A673 (cell line): ENCODE results near the gene FAM83F. TPM values are rescaled to one million over a fixed set of nuclear protein-coding genes. Genes with fewer than 3 reads are reported as not detected.
"Not testable (repeated sequence)": the region's sequence is repeated elsewhere in the genome, so short reads cannot be mapped to it uniquely, and the experiment has no call there.

ENCODE experiments used
- BruUV-seq: library from RNA; stranded (reverse); fragments of 400-500 nt; replicated peaks from 2 replicates; lab custom pipeline; 2021; lab: Mats Ljungman, UMichigan
- CTCF ChIA-PET: fragments of 300-600 bp; sonication (Branson Sonifier 250); formaldehyde crosslinking; loops from one replicate; lab custom pipeline; 2022; ENCODE audit warnings: antibody characterized with exemption; lab: Charles Lee
- POLR2A ChIA-PET: fragments of 300-600 bp; sonication (Branson Sonifier 250); formaldehyde crosslinking; loops from one replicate; lab custom pipeline; 2022; ENCODE audit warnings: antibody characterized with exemption; ENCODE audit not compliant: low non-redundant PET; lab: Charles Lee
- DNase-seq: peaks from one replicate; pipeline ENCODE4 v3.0.0-alpha.2; 2015; ENCODE audit warnings: low spot score
- H3K27ac ChIP-seq: fragments of 200-600 bp; sonication (generic); 2 replicates; pipeline ENCODE4 v1.5.1; 2016; ENCODE audit warnings: mixed run types, low read depth, mild to moderate bottlenecking, mixed read lengths, antibody characterized with exemption, low read length; ENCODE audit not compliant: poor library complexity, severe bottlenecking
- H3K27me3 ChIP-seq: fragments of 200-600 bp; sonication (generic); replicated peaks from 2 replicates; pipeline ENCODE4 v1.6.1; 2017; ENCODE audit warnings: mixed run types, low read depth, mild to moderate bottlenecking, mixed read lengths, antibody characterized with exemption, low read length; ENCODE audit not compliant: insufficient read depth, poor library complexity
- H3K36me3 ChIP-seq: fragments of 200-600 bp; sonication (generic); 2 replicates; pipeline ENCODE4 v1.6.1; 2016; ENCODE audit warnings: mixed run types, mild to moderate bottlenecking, mixed read lengths, antibody characterized with exemption, low read length; ENCODE audit not compliant: insufficient read depth, poor library complexity, severe bottlenecking
- H3K4me1 ChIP-seq: fragments of 200-600 bp; sonication (generic); 2 replicates; pipeline ENCODE4 v1.6.1; 2017; ENCODE audit warnings: mixed run types, mild to moderate bottlenecking, mixed read lengths, antibody characterized with exemption, low read length; ENCODE audit not compliant: insufficient read depth, poor library complexity, severe bottlenecking
- H3K4me3 ChIP-seq: fragments of 200-600 bp; sonication (generic); 2 replicates; pipeline ENCODE4 v1.5.1; 2016; ENCODE audit warnings: low read depth, mixed run types, mild to moderate bottlenecking, mixed read lengths, low read length; ENCODE audit not compliant: poor library complexity, severe bottlenecking
- H3K9me3 ChIP-seq: fragments of 200-600 bp; sonication (generic); 2 replicates; pipeline ENCODE4 v1.6.1; 2016; ENCODE audit warnings: mixed run types, low read depth, mild to moderate bottlenecking, mixed read lengths, antibody characterized with exemption, low read length; ENCODE audit not compliant: poor library complexity, severe bottlenecking
- CTCF ChIP-seq: fragments of 300-800, 200-600 bp; sonication (generic); conservative IDR thresholded peaks from 2 replicates; pipeline ENCODE4 v1.5.1; 2017; ENCODE audit warnings: low read depth, mild to moderate bottlenecking, antibody characterized with exemption, low read length, moderate library complexity, mixed read lengths
- EZH2 ChIP-seq: fragments of 200-600 bp; sonication (generic); IDR thresholded peaks from 2 replicates; pipeline ENCODE4 v1.6.1; 2017; ENCODE audit warnings: borderline replicate concordance, low read depth, mild to moderate bottlenecking, mixed read lengths, antibody characterized with exemption, low read length; ENCODE audit not compliant: poor library complexity, severe bottlenecking
- intact Hi-C: fragments of 100-400 bp; cut with micrococcal nuclease; formaldehyde crosslinking; loops from one replicate; pipeline ENCODE4 v1.10.0; 2022; ENCODE audit not compliant: unreplicated experiment
- total RNA-seq: library from RNA; stranded (reverse); gene quantifications from 2 replicates; pipeline ENCODE4 v1.2.3, GENCODE V29; 2021

Gene FAM83F
- total RNA-seq, 1 experiment from 2014 or later, result not detected

- intact Hi-C loops, result no loop called here
- Histone ChIP-seq H3K4me1 (no peaks in the 10 kb centered on the region), H3K27ac (no peak overlapping the region), H3K9me3 (no peaks in the 10 kb centered on the region), H3K36me3 (no peaks in the 10 kb centered on the region), H3K27me3 (no peaks in the 10 kb centered on the region), H3K4me3 (no peak overlapping the region)
- TF ChIP-seq CTCF, result no peak
- TF ChIP-seq EZH2, result no peak
- BruUV-seq, result no TSS peak
- no peak for DNase-seq
- ChIA-PET CTCF (no interaction called here), POLR2A (no interaction called here)
These were observed 4.1 kb upstream of the FAM83F start for GRCh38 chr22:39990686-39991085.

- intact Hi-C loops, result no loop called here
- ChIA-PET POLR2A (no interaction called here), CTCF (no interaction called here)
- BruUV-seq, result no TSS peak
- Histone ChIP-seq H3K27ac (no peak overlapping the region), H3K4me3 (no peak overlapping the region), H3K4me1 (no peaks in the 10 kb centered on the region), H3K27me3 (no peaks in the 10 kb centered on the region), H3K36me3 (no peaks in the 10 kb centered on the region), H3K9me3 (no peaks in the 10 kb centered on the region)
- no peak for DNase-seq
- TF ChIP-seq CTCF (no peak), EZH2 (no peak)
These were observed 3.4 kb upstream of the FAM83F start for GRCh38 chr22:39991159-39991860.

- POLR2A ChIA-PET, result no interaction called here
- no TSS peak for BruUV-seq
- no peak for TF ChIP-seq CTCF
- TF ChIP-seq EZH2, result no peak
- Histone ChIP-seq H3K4me3 (no peak overlapping the region), H3K4me1 (no peaks in the 10 kb centered on the region), H3K27me3 (no peaks in the 10 kb centered on the region), H3K27ac (no peak overlapping the region), H3K9me3 (no peaks in the 10 kb centered on the region), H3K36me3 (no peaks in the 10 kb centered on the region)
- DNase-seq, result no peak
- CTCF ChIA-PET, result no interaction called here
- intact Hi-C loops, result no loop called here
These were observed 2.5 kb upstream of the FAM83F start for GRCh38 chr22:39992088-39992826.

GRCh38 chr22:39992894-39993293 is 1.9 kb upstream of the FAM83F start:
- DNase-seq, CTCF ChIA-PET, intact Hi-C loops: not testable (repeated sequence)

More at GRCh38 chr22:39992894-39993293, 1.9 kb upstream of the FAM83F start:
- H3K36me3 ChIP-seq, H3K27ac ChIP-seq, H3K4me3 ChIP-seq, BruUV-seq, H3K27me3 ChIP-seq, POLR2A ChIA-PET, H3K9me3 ChIP-seq, H3K4me1 ChIP-seq: not testable (repeated sequence)
